HG03457 (cell line): ENCODE data around the gene NDEL1.
"Not testable (repeated sequence)": the region's sequence is repeated elsewhere in the genome, so short reads cannot be mapped to it uniquely, and the experiment has no call there.

Experiments
- ATAC-seq: cut with Tn5 transposase; IDR thresholded peaks from one replicate; pipeline ENCODE4 v1.9.1; 2021; ENCODE audit warnings: moderate number of reproducible peaks; ENCODE audit not compliant: unreplicated experiment

Gene NDEL1

GRCh38 chr17:8435245-8436168 is at the start of gene NDEL1:
Gene NDEL1 (plus strand): TSS chr17:8435884. CDS start chr17:8444272, 8,388 bp downstream.
- ATAC-seq, result peak; percentile 89

GRCh38 chr17:8386841-8387240 is 48.8 kb upstream of the NDEL1 start:
- ATAC-seq, result no peak

GRCh38 chr17:8387914-8388651 is 47.6 kb upstream of the NDEL1 start:
- ATAC-seq, result no peak

GRCh38 chr17:8391711-8392110 is 44.0 kb upstream of the NDEL1 start:
- ATAC-seq, result no peak

- ATAC-seq, result no peak
These were observed 43.4 kb upstream of the NDEL1 start for GRCh38 chr17:8392274-8392673.

- no peak for ATAC-seq
These were observed 42.8 kb upstream of the NDEL1 start for GRCh38 chr17:8392674-8393469.

- no peak for ATAC-seq
These were observed 42.0 kb upstream of the NDEL1 start for GRCh38 chr17:8393470-8394231.

GRCh38 chr17:8394497-8394896 is 41.2 kb upstream of the NDEL1 start:
- ATAC-seq, result not testable (repeated sequence)

GRCh38 chr17:8397636-8398035 is 38.0 kb upstream of the NDEL1 start, which contains the start of gene RNF222:
Gene RNF222 (minus strand): TSS chr17:8397827. CDS start chr17:8393461, 4,366 bp downstream.
- no peak for ATAC-seq

- no peak for ATAC-seq
These were observed 36.7 kb upstream of the NDEL1 start for GRCh38 chr17:8398980-8399379.

GRCh38 chr17:8401107-8401506 is 34.6 kb upstream of the NDEL1 start:
- ATAC-seq, result no peak

- ATAC-seq, result no peak
These were observed 32.7 kb upstream of the NDEL1 start for GRCh38 chr17:8402921-8403536.

- no peak for ATAC-seq
These were observed 30.1 kb upstream of the NDEL1 start for GRCh38 chr17:8405499-8406016.

- no peak for ATAC-seq
These were observed 29.5 kb upstream of the NDEL1 start for GRCh38 chr17:8406174-8406573.

GRCh38 chr17:8408371-8408770 is 27.3 kb upstream of the NDEL1 start:
- no peak for ATAC-seq

GRCh38 chr17:8409966-8410882 is 25.5 kb upstream of the NDEL1 start:
- no peak for ATAC-seq

GRCh38 chr17:8410883-8411238 is 24.8 kb upstream of the NDEL1 start:
- ATAC-seq, result no peak

GRCh38 chr17:8412089-8412488 is 23.6 kb upstream of the NDEL1 start:
- no peak for ATAC-seq

- no peak for ATAC-seq
These were observed 22.4 kb upstream of the NDEL1 start for GRCh38 chr17:8413328-8413727.
